Uterus (tissue), 2 donors: ENCODE results near the gene KCNJ14.

ENCODE experiments used
- POLR2A ChIP-seq, 2 donors: fragments of 450-650 bp; IDR thresholded peaks; one replicate each; pipeline ENCODE4 v1.6.1; 2016; ENCODE audit warnings: antibody characterized with exemption in 2 of 2, mild to moderate bottlenecking in 1 of 2, moderate library complexity in 1 of 2
- TF ChIP-seq, protein P1 (sequence below), 4 experiments: fragments of 200-600 bp in 2 of 4; fragments of 450-650 bp in 2 of 4; sonication (generic) in 2 of 4; IDR thresholded peaks; one replicate each; pipeline ENCODE4 v1.5.1; 2016 to 2019; ENCODE audit warnings: antibody characterized with exemption in 4 of 4, mild to moderate bottlenecking in 2 of 4, moderate library complexity in 1 of 4

DNA sequence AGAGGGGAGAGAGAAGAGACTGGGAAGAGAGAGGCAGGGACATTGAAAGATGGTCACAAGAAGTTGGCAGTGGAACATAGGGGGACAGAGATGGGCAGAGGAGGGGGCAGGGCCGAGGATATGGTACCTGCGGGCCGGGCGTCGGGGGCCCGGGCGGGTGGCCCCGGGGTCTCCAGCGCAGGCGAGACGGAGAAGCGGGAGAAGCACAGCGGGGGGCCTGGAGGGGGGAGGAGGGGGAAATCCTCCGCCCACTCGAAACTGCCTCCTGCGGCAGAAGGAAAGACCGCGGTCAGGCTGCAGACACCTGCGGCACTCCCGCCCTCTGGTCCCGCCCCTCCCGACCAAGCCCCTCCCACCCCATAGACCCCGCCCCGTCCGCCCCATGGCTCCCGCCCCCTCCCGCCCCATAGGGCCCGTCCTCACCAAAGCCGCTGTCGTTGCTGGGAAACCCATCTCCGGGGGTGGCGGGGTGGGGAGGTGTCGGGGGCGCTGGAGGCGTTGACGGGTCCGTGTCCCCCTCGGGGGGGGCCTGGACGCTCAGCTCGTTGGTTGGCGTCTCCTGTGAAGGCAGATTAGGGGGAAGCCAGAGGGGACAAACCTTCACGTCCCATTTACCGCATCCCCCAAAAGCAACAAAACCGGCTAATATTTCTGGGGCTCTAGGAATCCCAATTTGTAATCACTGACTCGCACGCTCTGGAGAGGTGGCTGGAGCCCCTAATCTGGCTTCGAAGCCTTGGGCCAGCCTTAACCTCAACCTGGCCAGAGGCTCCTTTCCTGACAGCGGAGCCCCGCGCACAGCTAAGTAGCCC, 35.8 kb downstream of the KCNJ14 start:
- TF ChIP-seq, protein P1, sequence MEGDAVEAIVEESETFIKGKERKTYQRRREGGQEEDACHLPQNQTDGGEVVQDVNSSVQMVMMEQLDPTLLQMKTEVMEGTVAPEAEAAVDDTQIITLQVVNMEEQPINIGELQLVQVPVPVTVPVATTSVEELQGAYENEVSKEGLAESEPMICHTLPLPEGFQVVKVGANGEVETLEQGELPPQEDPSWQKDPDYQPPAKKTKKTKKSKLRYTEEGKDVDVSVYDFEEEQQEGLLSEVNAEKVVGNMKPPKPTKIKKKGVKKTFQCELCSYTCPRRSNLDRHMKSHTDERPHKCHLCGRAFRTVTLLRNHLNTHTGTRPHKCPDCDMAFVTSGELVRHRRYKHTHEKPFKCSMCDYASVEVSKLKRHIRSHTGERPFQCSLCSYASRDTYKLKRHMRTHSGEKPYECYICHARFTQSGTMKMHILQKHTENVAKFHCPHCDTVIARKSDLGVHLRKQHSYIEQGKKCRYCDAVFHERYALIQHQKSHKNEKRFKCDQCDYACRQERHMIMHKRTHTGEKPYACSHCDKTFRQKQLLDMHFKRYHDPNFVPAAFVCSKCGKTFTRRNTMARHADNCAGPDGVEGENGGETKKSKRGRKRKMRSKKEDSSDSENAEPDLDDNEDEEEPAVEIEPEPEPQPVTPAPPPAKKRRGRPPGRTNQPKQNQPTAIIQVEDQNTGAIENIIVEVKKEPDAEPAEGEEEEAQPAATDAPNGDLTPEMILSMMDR (IDR thresholded peaks at IDR 0.05): no peak
- no peak for TF ChIP-seq POLR2A (IDR thresholded peaks at IDR 0.05)
